ENCODE measurements around the gene GPA33. TPM values are rescaled to one million over a fixed set of nuclear protein-coding genes. Genes with fewer than 3 reads are reported as not detected.

Gene GPA33
- not detected in 2 replicates for total RNA-seq (2011; cell fraction: chromatin; rRNA removed; ENCODE audit: low replicate concordance)
- not detected in 2 replicates for total RNA-seq (2011; cell fraction: nucleolus; rRNA removed)
- not detected in 2 replicates for total RNA-seq (2011; cell fraction: nucleoplasm; rRNA removed)
- total RNA-seq (2014; rRNA removed) = not detected in 2 replicates
- not detected in 2 replicates for total RNA-seq (2014; rRNA removed; fragmentation: Illumina TruSeq; extraction: Trizol)
- total RNA-seq (2015; rRNA removed; fragmentation: Illumina TruSeq; extraction: Trizol) = not detected in 2 replicates
- 0.07 and 0.13 TPM in 2 replicates for total RNA-seq (2021)
- not detected in 2 replicates for polyA plus RNA-seq (2011; rRNA removed)
- not detected in 2 replicates for polyA plus RNA-seq (2011; cell fraction: cytosol; rRNA removed)
- polyA plus RNA-seq (2011; cell fraction: nucleus; rRNA removed) = not detected in 2 replicates
- not detected in 2 replicates for polyA plus RNA-seq (2012)
- polyA plus RNA-seq (2014; fragmentation: Illumina TruSeq; extraction: Trizol) = not detected in 2 replicates
- polyA plus RNA-seq (2014; fragmentation: Nextera tagmentation; extraction: Ambion mirVana) = not detected
- polyA plus RNA-seq (2014; rRNA removed) = not detected in 2 replicates
- polyA minus RNA-seq (2011; rRNA and poly(A)+ RNA removed) = not detected in 2 replicates
- polyA minus RNA-seq (2011; cell fraction: cytosol; rRNA and poly(A)+ RNA removed) = not detected in 2 replicates
- not detected in 2 replicates for polyA minus RNA-seq (2011; cell fraction: nucleus; rRNA and poly(A)+ RNA removed)
- Bru-seq, nascent RNA = not detected
- not detected for BruChase-seq, experiment 1, labeled RNA remaining after a 2-hour chase
- percentile 3 among the genes with signal in this experiment for BruChase-seq, experiment 2, labeled RNA remaining after a 6-hour chase
- long read RNA-seq, experiment 1 = 0 reads
- long read RNA-seq, experiment 2 = 0 reads
- long read RNA-seq, experiment 3 = 0 reads

- Histone ChIP-seq H3K79me2 (ENCODE audit: control insufficient read depth, insufficient read depth, low read length) (no peaks in the 10 kb centered on the region), H3K9me1 (ENCODE audit: control insufficient read depth, insufficient read depth, low read length) (no peaks in the 10 kb centered on the region), H3K9ac (ENCODE audit: insufficient read depth in 1 of 2, low read depth in 2 of 2, low read length in 2 of 2) (no peak within 1 kb of the TSS), H3K4me3 (no peak within 1 kb of the TSS), H3K36me3 (ENCODE audit: control insufficient read depth, insufficient read depth, low read length) (no peaks in the 10 kb centered on the region), H3K27me3 (ENCODE audit: control insufficient read depth in 2 of 2, insufficient read depth in 2 of 2, low read length in 2 of 2) (peaks cover 23 to 51% of the 10 kb centered on the region in 2 experiments; a peak in 4 of 5 replicates), H3K4me1 (replicated peaks in 1 of 2; ENCODE audit: control insufficient read depth in 2 of 2, insufficient read depth in 2 of 2, low read length in 2 of 2) (no peaks in the 10 kb centered on the region), H3K4me2 (ENCODE audit: insufficient read depth, low read length) (no peak within 1 kb of the TSS), H2AFZ (ENCODE audit: low read depth, low read length) (no peak within 1 kb of the TSS), H4K20me1 (replicated peaks; ENCODE audit: control insufficient read depth, insufficient read depth, low read length) (no peaks in the 10 kb centered on the region), H3K9me3 (replicated peaks; ENCODE audit: control insufficient read depth, insufficient read depth, low read depth, low read length) (no peaks in the 10 kb centered on the region), H3K27ac (ENCODE audit: extremely low read depth, low read depth, low read length) (no peak within 1 kb of the TSS)
- in situ Hi-C loops (cut with MboI) = no loop called here
- no TSS peak for BruUV-seq (replicated peaks)
- POLR2A ChIA-PET = interaction anchor here (0.6 kb wide), 1 partner anchor 86 kb away, joined by 4 read pairs; no protein-coding TSS in a partner anchor
- FAIRE-seq (no peak), DNase-seq (ENCODE audit: extremely low read depth in 1 of 4, low spot score in 3 of 4) (no peak), ATAC-seq (no peak)
- peak; percentile 54; the same call in 1 of the 2 replicates for TF ChIP-seq VEZF1 (CRISPR knock-in tag; IDR thresholded peaks at IDR 0.05)
- peak; percentile 80; the same call in 1 of the 2 replicates for TF ChIP-seq SPI1 (IDR thresholded peaks at IDR 0.05; ENCODE audit: borderline replicate concordance, low read depth, low read length)
- no peak for TF ChIP-seq PHF21A (IDR thresholded peaks at IDR 0.05; ENCODE audit: borderline replicate concordance, low read depth)
- TF ChIP-seq ZBTB7A (IDR thresholded peaks at IDR 0.05; ENCODE audit: borderline replicate concordance, control insufficient read depth, low read depth, low read length) = no peak
- peak in 1 of 2 experiments; percentile 34; a peak in 1 of 4 replicates for TF ChIP-seq NRF1 (conservative IDR thresholded peaks at IDR 0.05 in 1 of 2, IDR thresholded peaks at IDR 0.05 in 1 of 2)
- intact Hi-C loops (cut with micrococcal nuclease) = no loop called here
- CTCF ChIA-PET (ENCODE audit: low intra/inter-chr PET ratio) = no interaction called here
- 0% methylated on average over 1 of the region's 1 CpG for WGBS (ENCODE audit: insufficient coverage, low coverage, missing lambda C conversion rate)
These were observed at the start of gene GPA33 for GRCh38 chr1:167090314-167090942. GPA33 (minus strand) TSS chr1:167090377; CDS start chr1:167090287, 90 bp downstream.
